ENCODE measurements around the gene GSDME. TPM values are rescaled to one million over a fixed set of nuclear protein-coding genes. Genes with fewer than 3 reads are reported as not detected.

GSDME gene
- total RNA-seq, 1 donor = 43.3 TPM

DNA sequence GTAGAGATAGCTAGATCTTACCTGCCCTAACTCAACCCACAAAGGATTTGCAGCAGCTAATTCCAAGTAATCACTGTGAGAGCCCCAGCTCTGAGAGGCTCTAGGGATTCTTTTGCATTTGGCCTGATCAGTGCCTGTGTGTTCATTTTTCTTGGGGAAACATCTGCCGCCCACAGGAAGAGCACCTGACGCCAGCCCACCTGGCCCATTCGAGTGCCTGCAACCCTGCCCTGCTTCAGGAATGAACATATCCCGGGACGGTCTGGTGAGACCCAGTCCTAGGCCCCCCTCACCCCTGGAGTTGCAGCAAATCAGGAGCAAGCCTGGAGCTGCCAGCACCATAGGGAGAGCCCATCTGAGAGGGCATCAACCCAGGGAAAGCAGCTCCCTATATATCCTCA is 38.8 kb downstream of the GSDME start:
- no peak for DNase-seq (ENCODE audit: low read depth)
- no peak overlapping the region for H3K4me3 ChIP-seq (ENCODE audit: low read depth, low read length)
- TF ChIP-seq, protein P1, sequence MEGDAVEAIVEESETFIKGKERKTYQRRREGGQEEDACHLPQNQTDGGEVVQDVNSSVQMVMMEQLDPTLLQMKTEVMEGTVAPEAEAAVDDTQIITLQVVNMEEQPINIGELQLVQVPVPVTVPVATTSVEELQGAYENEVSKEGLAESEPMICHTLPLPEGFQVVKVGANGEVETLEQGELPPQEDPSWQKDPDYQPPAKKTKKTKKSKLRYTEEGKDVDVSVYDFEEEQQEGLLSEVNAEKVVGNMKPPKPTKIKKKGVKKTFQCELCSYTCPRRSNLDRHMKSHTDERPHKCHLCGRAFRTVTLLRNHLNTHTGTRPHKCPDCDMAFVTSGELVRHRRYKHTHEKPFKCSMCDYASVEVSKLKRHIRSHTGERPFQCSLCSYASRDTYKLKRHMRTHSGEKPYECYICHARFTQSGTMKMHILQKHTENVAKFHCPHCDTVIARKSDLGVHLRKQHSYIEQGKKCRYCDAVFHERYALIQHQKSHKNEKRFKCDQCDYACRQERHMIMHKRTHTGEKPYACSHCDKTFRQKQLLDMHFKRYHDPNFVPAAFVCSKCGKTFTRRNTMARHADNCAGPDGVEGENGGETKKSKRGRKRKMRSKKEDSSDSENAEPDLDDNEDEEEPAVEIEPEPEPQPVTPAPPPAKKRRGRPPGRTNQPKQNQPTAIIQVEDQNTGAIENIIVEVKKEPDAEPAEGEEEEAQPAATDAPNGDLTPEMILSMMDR (IDR thresholded peaks at IDR 0.05; ENCODE audit: insufficient read depth, low read length) = no peak

DNA sequence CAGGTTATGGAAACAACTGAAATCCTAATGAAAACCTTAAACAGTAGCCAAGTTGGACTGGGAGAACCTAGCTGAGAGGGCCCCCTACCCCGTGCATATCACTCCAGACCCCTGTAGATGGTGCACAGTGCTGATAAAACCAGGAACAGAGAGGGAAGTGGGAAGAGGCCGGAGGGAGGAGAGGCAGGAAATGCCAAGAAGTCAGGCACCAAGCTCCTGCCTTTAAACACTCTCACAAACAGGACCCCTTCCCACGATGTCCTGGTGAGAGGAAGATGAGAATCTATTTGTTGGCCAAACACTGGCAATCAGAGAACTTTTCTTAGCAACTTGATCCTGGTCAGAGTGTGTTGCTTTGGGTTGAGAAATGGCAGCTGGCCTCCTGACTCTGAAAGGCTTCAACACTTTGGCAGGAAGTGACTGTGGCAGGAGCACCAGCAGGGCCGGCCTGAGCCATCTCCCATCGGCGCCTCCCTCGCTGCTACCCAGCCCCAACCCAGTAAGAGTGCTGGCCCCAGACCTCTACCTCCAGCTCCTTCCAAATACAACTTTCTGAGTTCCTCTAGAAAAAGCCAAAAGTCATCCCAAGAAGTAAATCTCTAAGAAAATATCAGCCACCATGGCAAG is 39.5 kb downstream of the GSDME start:
- TF ChIP-seq, protein P1 (IDR thresholded peaks at IDR 0.05; ENCODE audit: insufficient read depth, low read length) = no peak

DNA sequence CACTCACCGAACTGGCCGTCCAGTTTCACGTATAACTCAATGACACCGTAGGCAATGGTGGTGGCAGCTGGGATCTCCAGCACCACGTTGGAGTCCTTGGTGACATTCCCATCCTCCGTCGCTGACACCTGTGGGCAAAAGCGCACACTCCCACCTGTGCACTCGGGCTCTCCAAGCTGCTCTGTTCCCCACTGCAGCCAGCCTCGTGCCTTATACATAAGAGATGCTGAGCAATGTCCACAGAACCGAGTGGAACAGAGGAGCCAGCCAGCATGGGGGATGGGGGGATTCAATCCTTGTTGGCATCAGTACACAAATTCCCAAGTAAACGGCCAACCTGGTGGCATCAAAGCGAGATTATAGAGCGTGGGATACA is 40.0 kb downstream of the GSDME start:
- no peak for DNase-seq (ENCODE audit: low read depth)
- TF ChIP-seq, protein P1 (IDR thresholded peaks at IDR 0.05; ENCODE audit: insufficient read depth, low read length) = no peak

More for the DNA sequence above, 39.5 kb downstream of the GSDME start:
- no peak overlapping the region for H3K4me3 ChIP-seq (ENCODE audit: low read depth, low read length)
- DNase-seq (ENCODE audit: low read depth) = no peak

DNA sequence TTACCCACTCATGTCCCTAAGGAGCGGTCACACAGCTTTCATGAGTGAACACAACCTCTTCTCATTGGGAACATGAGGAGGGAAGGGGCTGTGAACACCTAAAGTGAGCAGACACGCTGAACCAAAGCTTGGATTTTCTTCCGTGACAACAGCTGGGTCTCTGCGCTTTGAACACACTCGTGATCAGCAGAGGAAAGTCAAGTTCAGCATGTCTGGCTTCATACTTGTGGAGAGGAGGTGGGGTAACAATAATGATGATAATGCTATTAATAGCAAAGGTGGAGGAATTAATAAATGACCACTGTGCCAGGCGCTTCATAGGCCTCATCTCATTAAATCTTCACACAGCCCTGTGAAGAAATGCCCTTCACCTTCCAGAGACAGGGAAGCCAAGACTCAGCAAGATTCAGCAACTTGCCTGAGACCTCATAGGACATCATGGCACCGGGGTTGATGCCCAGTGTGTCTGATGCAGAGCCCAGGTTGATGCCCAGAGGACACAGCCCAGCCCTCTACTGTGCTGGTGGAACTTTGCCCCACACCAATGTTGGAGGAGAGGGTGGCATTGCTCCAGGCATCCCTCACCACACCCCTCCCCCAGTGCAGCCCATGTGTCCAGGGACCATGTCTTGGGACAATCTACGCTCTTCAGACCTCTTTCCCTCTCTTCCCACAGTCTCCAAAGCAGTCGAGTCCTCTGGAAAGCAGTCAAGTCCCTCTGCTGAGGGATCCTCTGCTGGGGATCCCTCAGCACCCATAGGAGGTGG is 40.6 kb downstream of the GSDME start:
- no peak overlapping the region for H3K4me3 ChIP-seq (ENCODE audit: low read depth, low read length)
- DNase-seq (ENCODE audit: low read depth) = no peak
- TF ChIP-seq, protein P1 (IDR thresholded peaks at IDR 0.05; ENCODE audit: insufficient read depth, low read length) = no peak

More for the DNA sequence above, 40.0 kb downstream of the GSDME start:
- no peak overlapping the region for H3K4me3 ChIP-seq (ENCODE audit: low read depth, low read length)

DNA sequence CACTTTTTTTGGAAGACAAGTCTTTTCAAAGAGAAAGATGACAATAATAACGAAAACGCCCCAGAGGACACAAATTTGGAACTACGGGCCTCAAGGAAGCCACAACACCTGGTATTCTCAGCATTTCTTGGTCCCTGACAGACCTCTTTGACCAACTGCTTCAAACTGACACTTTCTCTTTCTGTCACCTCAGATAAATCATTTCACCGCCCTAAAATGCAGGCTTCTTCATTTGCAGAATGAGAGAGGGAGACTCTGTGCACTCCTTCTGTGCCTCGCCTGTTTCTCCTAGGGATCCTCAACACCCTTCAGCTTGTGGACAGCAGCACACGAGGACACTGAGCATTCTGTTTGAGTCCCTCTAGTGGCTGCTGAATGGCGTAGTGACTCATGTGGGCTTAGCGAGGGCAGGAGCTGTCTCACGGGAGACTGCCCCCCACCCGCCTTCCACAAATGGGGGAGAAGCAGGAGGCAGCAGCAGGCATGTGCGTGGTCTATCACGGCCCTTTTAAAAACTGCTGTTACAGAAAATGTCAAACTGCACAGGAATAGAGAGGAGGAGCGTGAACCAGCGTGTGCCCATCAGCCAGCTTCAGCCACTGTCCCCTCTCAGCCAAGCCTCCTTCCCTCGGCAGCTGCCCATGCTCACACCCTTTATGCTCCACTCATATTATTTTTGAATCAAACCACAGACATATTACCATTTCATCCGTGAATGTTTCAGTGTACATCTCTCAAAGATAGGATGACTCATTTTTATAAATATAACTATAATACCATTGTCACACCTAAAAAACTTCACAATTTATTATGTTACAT is 41.4 kb downstream of the GSDME start:
- no peak for DNase-seq (ENCODE audit: low read depth)
- H3K4me3 ChIP-seq (ENCODE audit: low read depth, low read length) = no peak overlapping the region
- TF ChIP-seq, protein P1 (IDR thresholded peaks at IDR 0.05; ENCODE audit: insufficient read depth, low read length) = peak; percentile 38

DNA sequence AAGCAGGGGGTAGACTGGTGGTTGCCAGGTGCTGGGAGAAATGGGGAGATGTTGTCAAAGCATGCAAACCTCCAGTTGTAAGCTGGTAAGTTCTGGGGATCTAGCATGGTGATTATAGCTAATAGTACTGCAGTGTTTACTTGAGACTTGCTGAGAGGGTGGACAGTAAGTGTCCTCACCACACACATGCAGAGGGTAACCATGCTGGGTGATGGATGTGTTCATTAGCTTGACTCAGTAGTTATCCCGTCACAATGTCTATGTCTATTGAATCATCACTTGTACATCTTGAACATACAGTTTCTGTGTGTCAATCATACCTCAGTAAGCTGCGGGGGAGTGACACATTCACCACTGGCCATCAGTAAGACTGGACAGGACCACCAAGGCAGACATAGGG is 42.1 kb downstream of the GSDME start:
- DNase-seq (ENCODE audit: low read depth) = no peak
- TF ChIP-seq, protein P1 (IDR thresholded peaks at IDR 0.05; ENCODE audit: insufficient read depth, low read length) = no peak
- no peak overlapping the region for H3K4me3 ChIP-seq (ENCODE audit: low read depth, low read length)
